HepG2 (cell line): ENCODE data around the gene TXNDC12. TPM values are rescaled to one million over a fixed set of nuclear protein-coding genes. Genes with fewer than 3 reads are reported as not detected.

Experiments
- ELF3 ChIP-seq: IDR thresholded peaks from 2 replicates; pipeline ENCODE4 v1.6.1; 2016; ENCODE audit warnings: missing genetic modification reagents, missing compliant biosample characterization
- KAT8 ChIP-seq: IDR thresholded peaks from 2 replicates; pipeline ENCODE4 v1.6.1; 2016; ENCODE audit warnings: missing genetic modification reagents, missing compliant biosample characterization
- NFE2 ChIP-seq: sonication (generic); formaldehyde crosslinking; IDR thresholded peaks from 2 replicates; pipeline ENCODE4 v1.4.0; 2020; ENCODE audit warnings: missing genetic modification reagents
- NR2F2 ChIP-seq: IDR thresholded peaks from 2 replicates; pipeline ENCODE4 v1.6.1; 2012; ENCODE audit warnings: low read depth, inconsistent platforms, borderline replicate concordance
- POGZ ChIP-seq: sonication (generic); formaldehyde crosslinking; IDR thresholded peaks from 2 replicates; pipeline ENCODE4 v1.4.0; 2020; ENCODE audit warnings: mild to moderate bottlenecking, missing genetic modification reagents
- RBM22 ChIP-seq: fragments of 200-400 bp; formaldehyde crosslinking; optimal IDR thresholded peaks from 2 replicates; pipeline ENCODE3; 2017; ENCODE audit warnings: mild to moderate bottlenecking, low read length, moderate library complexity
- RBM39 ChIP-seq: fragments of 200-400 bp; formaldehyde crosslinking; IDR thresholded peaks from one replicate; pipeline ENCODE4 v1.6.1; 2018; ENCODE audit warnings: antibody characterized with exemption, mild to moderate bottlenecking, low read depth, low read length; ENCODE audit not compliant: poor library complexity, severe bottlenecking
- REPIN1 ChIP-seq: sonication (generic); formaldehyde crosslinking; IDR thresholded peaks from 2 replicates; pipeline ENCODE4 v1.8.0; 2022; ENCODE audit warnings: missing genetic modification reagents, low read depth, mild to moderate bottlenecking, borderline replicate concordance
- RXRA ChIP-seq: sonication (generic); formaldehyde crosslinking; IDR thresholded peaks from 2 replicates; pipeline ENCODE4 v1.5.1; 2020; ENCODE audit warnings: missing genetic modification reagents
- SIX1 ChIP-seq: sonication (generic); formaldehyde crosslinking; IDR thresholded peaks from 2 replicates; pipeline ENCODE4 v1.4.0; 2020; ENCODE audit warnings: missing genetic modification reagents, borderline replicate concordance
- SUZ12 ChIP-seq: fragments of 150-350 bp; IDR thresholded peaks from 2 replicates; pipeline ENCODE4 v1.6.1; 2014; ENCODE audit warnings: low read depth, low read length
- TOPORS ChIP-seq: sonication (generic); formaldehyde crosslinking; IDR thresholded peaks from 2 replicates; pipeline ENCODE4 v1.8.0; 2023; ENCODE audit warnings: mild to moderate bottlenecking, missing genetic modification reagents
- ZNF207 ChIP-seq: fragments of 450-650 bp; IDR thresholded peaks from 2 replicates; pipeline ENCODE4 v1.6.1; 2016; ENCODE audit warnings: antibody characterized with exemption, borderline replicate concordance
- ZNF749 ChIP-seq: sonication (generic); formaldehyde crosslinking; IDR thresholded peaks from 2 replicates; pipeline ENCODE4 v1.8.0; 2022; ENCODE audit warnings: mild to moderate bottlenecking, missing genetic modification reagents, moderate library complexity, borderline replicate concordance
- polyA plus RNA-seq, 8 experiments: library from polyadenylated mRNA; depleted of rRNA in 3 of 8; stranded (reverse) in 7 of 8; unstranded in 1 of 8; fragments of >200 nt; fragmentation: Illumina TruSeq in 4 of 8; extraction: Trizol in 4 of 8; gene quantifications; 2 replicates each; pipeline versions ENCODE4 v1.2.1 to v1.2.3, GENCODE V29; 2011 to 2016; ENCODE audit warnings: low read depth in 4 of 8, missing spikeins in 1 of 8, mixed read lengths in 1 of 8; ENCODE audit not compliant: insufficient read depth in 1 of 8
- total RNA-seq, 5 experiments: library from RNA; depleted of rRNA; stranded (reverse); fragments of >200 nt; fragmentation: Illumina TruSeq; extraction: Trizol; gene quantifications; 2 replicates each; pipeline ENCODE4 v1.2.3, GENCODE V29; 2016; ENCODE audit warnings: low read depth in 1 of 5
- TF ChIP-seq, protein P1 (sequence below): sonication (generic); formaldehyde crosslinking; IDR thresholded peaks from 2 replicates; pipeline ENCODE4 v1.8.1; 2022; ENCODE audit warnings: low read depth, mild to moderate bottlenecking, missing genetic modification reagents
- TF ChIP-seq, protein P2 (sequence below): IDR thresholded peaks from 2 replicates; pipeline ENCODE4 v1.6.1; 2016; ENCODE audit warnings: control low read depth
- TF ChIP-seq, protein P3 (sequence below): sonication (generic); formaldehyde crosslinking; IDR thresholded peaks from 2 replicates; pipeline ENCODE4 v1.5.0; 2020; ENCODE audit warnings: mild to moderate bottlenecking, missing genetic modification reagents, borderline replicate concordance
- TF ChIP-seq, protein P4 (sequence below): sonication (generic); formaldehyde crosslinking; IDR thresholded peaks from 2 replicates; pipeline ENCODE4 v1.8.1; 2023; ENCODE audit warnings: mild to moderate bottlenecking, moderate library complexity, missing genetic modification reagents

Gene TXNDC12
- total and polyA plus RNA-seq, 2 of the 13 experiments (the other 11 are each of a cell fraction or from before 2014, with no cell fraction given): 65.6 to 67.2 TPM

DNA sequence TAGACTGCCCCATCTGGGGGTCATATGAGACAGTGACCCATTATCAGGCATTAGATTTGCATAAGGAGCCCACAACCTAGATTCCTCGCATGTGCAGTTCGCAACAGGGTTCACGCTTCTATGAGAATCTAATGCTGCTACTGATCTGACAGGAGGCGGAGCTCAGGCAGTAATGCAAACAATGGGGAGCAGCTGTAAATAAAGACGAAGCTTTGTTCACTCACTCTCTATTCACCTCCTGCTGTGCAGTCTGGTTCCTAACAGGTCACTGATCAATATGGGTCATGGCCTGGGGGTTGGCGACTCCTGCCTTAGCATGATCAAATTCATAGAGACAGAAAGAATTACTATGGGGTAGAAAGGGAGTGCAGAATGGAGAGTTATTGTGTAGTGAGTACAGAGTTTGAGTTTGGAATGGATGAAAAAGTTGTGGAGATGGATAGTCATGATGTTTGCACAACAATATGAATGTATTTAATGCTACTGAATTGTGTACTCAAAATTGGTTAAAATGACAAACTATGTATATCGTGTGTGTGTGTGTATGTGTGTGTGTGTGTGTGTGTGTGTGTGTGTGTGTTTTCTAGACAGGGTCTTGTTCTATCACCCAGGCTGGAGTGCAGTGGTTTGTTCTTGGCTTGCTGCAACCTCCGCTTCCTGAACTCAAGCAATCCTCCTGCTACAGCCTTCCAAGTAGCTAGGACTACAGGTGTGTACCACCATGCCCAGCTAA, 43.3 kb upstream of the TXNDC12 start (continued):
- TF ChIP-seq, protein P1, sequence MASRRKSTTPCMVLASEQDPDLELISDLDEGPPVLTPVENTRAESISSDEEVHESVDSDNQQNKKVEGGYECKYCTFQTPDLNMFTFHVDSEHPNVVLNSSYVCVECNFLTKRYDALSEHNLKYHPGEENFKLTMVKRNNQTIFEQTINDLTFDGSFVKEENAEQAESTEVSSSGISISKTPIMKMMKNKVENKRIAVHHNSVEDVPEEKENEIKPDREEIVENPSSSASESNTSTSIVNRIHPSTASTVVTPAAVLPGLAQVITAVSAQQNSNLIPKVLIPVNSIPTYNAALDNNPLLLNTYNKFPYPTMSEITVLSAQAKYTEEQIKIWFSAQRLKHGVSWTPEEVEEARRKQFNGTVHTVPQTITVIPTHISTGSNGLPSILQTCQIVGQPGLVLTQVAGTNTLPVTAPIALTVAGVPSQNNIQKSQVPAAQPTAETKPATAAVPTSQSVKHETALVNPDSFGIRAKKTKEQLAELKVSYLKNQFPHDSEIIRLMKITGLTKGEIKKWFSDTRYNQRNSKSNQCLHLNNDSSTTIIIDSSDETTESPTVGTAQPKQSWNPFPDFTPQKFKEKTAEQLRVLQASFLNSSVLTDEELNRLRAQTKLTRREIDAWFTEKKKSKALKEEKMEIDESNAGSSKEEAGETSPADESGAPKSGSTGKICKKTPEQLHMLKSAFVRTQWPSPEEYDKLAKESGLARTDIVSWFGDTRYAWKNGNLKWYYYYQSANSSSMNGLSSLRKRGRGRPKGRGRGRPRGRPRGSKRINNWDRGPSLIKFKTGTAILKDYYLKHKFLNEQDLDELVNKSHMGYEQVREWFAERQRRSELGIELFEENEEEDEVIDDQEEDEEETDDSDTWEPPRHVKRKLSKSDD: no peak
- TF ChIP-seq NR2F2 (peak; percentile 96), RBM39 (no peak), REPIN1 (CRISPR knock-in tag) (peak; percentile 76; the same call in 1 of the 2 replicates), TOPORS (CRISPR knock-in tag) (no peak), SIX1 (CRISPR knock-in tag) (peak; percentile 62; the same call in 1 of the 2 replicates), KAT8 (0 out of 2 replicates have a peak, but pooled peaks have one; percentile 40), POGZ (CRISPR knock-in tag) (peak; percentile 68; the same call in 1 of the 2 replicates), ZNF207 (no peak), SUZ12 (no peak), NFE2 (CRISPR knock-in tag) (no peak), RBM22 (no peak), ZNF749 (CRISPR knock-in tag) (no peak), ELF3 (peak; percentile 37; the same call in 1 of the 2 replicates), RXRA (CRISPR knock-in tag) (peak; percentile 87; the same call in 1 of the 2 replicates)
- TF ChIP-seq, protein P2, sequence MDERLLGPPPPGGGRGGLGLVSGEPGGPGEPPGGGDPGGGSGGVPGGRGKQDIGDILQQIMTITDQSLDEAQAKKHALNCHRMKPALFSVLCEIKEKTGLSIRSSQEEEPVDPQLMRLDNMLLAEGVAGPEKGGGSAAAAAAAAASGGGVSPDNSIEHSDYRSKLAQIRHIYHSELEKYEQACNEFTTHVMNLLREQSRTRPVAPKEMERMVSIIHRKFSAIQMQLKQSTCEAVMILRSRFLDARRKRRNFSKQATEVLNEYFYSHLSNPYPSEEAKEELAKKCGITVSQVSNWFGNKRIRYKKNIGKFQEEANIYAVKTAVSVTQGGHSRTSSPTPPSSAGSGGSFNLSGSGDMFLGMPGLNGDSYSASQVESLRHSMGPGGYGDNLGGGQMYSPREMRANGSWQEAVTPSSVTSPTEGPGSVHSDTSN (CRISPR knock-in tag): peak; percentile 63
- TF ChIP-seq, protein P3, sequence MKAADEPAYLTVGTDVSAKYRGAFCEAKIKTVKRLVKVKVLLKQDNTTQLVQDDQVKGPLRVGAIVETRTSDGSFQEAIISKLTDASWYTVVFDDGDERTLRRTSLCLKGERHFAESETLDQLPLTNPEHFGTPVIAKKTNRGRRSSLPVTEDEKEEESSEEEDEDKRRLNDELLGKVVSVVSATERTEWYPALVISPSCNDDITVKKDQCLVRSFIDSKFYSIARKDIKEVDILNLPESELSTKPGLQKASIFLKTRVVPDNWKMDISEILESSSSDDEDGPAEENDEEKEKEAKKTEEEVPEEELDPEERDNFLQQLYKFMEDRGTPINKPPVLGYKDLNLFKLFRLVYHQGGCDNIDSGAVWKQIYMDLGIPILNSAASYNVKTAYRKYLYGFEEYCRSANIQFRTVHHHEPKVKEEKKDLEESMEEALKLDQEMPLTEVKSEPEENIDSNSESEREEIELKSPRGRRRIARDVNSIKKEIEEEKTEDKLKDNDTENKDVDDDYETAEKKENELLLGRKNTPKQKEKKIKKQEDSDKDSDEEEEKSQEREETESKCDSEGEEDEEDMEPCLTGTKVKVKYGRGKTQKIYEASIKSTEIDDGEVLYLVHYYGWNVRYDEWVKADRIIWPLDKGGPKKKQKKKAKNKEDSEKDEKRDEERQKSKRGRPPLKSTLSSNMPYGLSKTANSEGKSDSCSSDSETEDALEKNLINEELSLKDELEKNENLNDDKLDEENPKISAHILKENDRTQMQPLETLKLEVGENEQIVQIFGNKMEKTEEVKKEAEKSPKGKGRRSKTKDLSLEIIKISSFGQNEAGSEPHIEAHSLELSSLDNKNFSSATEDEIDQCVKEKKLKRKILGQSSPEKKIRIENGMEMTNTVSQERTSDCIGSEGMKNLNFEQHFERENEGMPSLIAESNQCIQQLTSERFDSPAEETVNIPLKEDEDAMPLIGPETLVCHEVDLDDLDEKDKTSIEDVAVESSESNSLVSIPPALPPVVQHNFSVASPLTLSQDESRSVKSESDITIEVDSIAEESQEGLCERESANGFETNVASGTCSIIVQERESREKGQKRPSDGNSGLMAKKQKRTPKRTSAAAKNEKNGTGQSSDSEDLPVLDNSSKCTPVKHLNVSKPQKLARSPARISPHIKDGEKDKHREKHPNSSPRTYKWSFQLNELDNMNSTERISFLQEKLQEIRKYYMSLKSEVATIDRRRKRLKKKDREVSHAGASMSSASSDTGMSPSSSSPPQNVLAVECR (CRISPR knock-in tag): peak; percentile 30; the same call in 1 of the 2 replicates
- TF ChIP-seq, protein P4, sequence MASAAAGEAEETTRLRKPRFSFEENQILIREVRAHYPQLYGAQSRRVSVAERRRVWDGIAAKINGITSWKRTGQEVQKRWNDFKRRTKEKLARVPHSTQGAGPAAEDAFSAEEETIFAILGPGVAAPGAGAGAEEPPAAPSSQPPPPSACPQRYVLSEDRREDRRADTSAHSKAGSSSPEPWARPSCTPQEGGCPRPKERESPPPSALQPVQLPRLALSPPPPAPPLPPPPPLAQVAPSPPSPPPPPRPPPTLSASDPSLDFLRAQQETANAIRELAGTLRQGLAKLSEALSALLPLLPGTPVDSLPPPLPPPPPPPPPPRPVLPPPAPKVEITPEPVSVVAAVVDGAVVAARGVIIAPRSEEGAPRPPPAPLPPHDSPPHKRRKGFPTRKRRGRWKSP (CRISPR knock-in tag): peak; percentile 49; the same call in 1 of the 2 replicates
